ENCODE data around the gene NPAS3. TPM values are rescaled to one million over a fixed set of nuclear protein-coding genes. Genes with fewer than 3 reads are reported as not detected.

The NPAS3 gene
- total and polyA plus RNA-seq, 2 donors: 1.0 to 1.2 TPM

DNA sequence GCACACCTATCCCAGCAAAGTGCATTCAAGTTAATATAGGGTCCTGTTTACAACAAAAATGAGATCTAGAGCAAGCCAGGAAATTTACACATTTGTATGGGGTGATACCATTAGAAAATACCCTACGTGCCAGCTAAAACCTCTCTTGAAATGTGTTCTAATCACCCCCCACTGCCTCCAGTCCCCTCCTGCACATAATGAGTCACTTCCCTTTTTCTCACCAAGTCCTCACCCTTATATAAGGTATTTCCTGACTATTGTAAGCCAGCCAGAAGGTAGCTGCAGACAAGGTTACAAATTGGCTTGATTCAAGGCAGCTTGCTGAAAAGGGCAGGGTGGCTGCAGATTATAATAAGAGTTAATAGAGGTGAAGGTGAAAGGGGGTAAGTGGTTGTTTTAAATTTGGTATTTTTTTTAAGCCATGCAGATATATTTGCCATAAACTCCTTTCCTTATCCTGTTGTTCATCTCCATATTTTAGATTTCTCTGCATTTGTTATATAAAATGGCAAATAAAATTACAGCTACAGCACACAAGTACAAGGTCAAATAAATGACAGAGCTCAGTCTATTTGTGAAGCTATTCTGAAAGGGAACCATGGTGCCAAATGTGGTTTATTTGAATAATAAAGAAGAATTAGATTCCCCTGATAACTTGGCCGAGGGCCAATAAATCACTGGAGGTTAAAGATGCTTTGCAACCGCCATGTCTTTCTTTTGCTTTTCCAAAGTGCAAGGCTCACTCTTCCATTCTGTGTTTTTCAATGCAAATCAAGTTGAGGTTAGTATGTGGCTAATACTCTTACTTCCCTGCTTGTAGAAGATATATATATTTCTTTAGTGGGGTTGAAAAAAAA lies 626.3 kb downstream of the NPAS3 start:
- Histone ChIP-seq H3K27me3 (ENCODE audit: control insufficient read depth in 2 of 2, insufficient read depth in 1 of 2, low read length in 1 of 2) (no peaks in the 10 kb centered on the region), H3K27ac (ENCODE audit: low read depth in 1 of 2, low read length in 1 of 2) (no peak overlapping the region), H3K9me3 (ENCODE audit: control insufficient read depth in 2 of 2, insufficient read depth in 1 of 2, low read length in 1 of 2) (no peaks in the 10 kb centered on the region), H3K4me3 (ENCODE audit: low read length in 2 of 2) (no peak overlapping the region), H3K4me1 (ENCODE audit: control insufficient read depth in 2 of 2, insufficient read depth in 2 of 2, low read length in 2 of 2) (no peaks in the 10 kb centered on the region), H3K36me3 (ENCODE audit: control insufficient read depth in 2 of 2, insufficient read depth in 2 of 2, low read length in 1 of 2) (no peaks in the 10 kb centered on the region)
- 68% methylated on average over 3 of the region's 3 CpGs for WGBS
- no peak for DNase-seq (ENCODE audit: low read depth in 6 of 9, low spot score in 9 of 9)

DNA sequence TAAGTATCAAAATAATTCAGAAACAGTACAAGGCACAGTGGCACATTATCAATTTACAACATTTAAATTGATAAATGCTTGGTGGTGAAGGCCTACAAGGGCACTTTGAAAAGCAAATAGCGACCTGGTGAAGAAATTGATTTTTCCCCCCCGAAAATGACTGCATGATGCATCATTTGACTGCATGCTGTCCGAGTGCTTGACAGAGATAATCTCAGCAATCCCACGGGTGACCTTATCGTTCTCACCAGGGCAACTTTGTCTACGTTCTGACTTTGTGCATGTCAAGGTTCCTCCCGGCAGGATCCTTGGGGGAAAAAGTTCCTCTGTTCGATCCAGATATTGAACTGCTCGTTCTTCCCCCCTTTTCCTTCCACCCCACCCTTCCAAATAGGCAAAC lies 627.4 kb downstream of the NPAS3 start:
- H3K27ac ChIP-seq (ENCODE audit: low read depth in 1 of 2, low read length in 1 of 2): no peak overlapping the region
- no peaks in the 10 kb centered on the region for H3K4me1 ChIP-seq (ENCODE audit: control insufficient read depth in 2 of 2, insufficient read depth in 2 of 2, low read length in 2 of 2)
- WGBS: 96% methylated on average over 9 of the region's 9 CpGs
- no peaks in the 10 kb centered on the region for H3K36me3 ChIP-seq (ENCODE audit: control insufficient read depth in 2 of 2, insufficient read depth in 2 of 2, low read length in 1 of 2)
- no peak overlapping the region for H3K4me3 ChIP-seq (ENCODE audit: low read length in 2 of 2)
- DNase-seq (ENCODE audit: low read depth in 6 of 9, low spot score in 9 of 9): no peak
- H3K9me3 ChIP-seq (ENCODE audit: control insufficient read depth in 2 of 2, insufficient read depth in 1 of 2, low read length in 1 of 2): no peaks in the 10 kb centered on the region
- H3K27me3 ChIP-seq (ENCODE audit: control insufficient read depth in 2 of 2, insufficient read depth in 1 of 2, low read length in 1 of 2): no peaks in the 10 kb centered on the region

GRCh38 chr14:33567023-33567728 lies 628.5 kb downstream of the NPAS3 start:
- Histone ChIP-seq H3K4me3 (ENCODE audit: low read length in 2 of 2) (no peak overlapping the region), H3K9me3 (ENCODE audit: control insufficient read depth in 2 of 2, insufficient read depth in 1 of 2, low read length in 1 of 2) (no peaks in the 10 kb centered on the region), H3K27me3 (ENCODE audit: control insufficient read depth in 2 of 2, insufficient read depth in 1 of 2, low read length in 1 of 2) (no peaks in the 10 kb centered on the region), H3K36me3 (ENCODE audit: control insufficient read depth in 2 of 2, insufficient read depth in 2 of 2, low read length in 1 of 2) (no peaks in the 10 kb centered on the region), H3K27ac (ENCODE audit: low read depth in 1 of 2, low read length in 1 of 2) (no peak overlapping the region), H3K4me1 (ENCODE audit: control insufficient read depth in 2 of 2, insufficient read depth in 2 of 2, low read length in 2 of 2) (no peaks in the 10 kb centered on the region)
- DNase-seq (ENCODE audit: low read depth in 6 of 9, low spot score in 9 of 9): no peak
- WGBS: 92% methylated on average over 10 of the region's 10 CpGs

GRCh38 chr14:33567731-33568130 lies 629.1 kb downstream of the NPAS3 start:
- Histone ChIP-seq H3K9me3 (ENCODE audit: control insufficient read depth in 2 of 2, insufficient read depth in 1 of 2, low read length in 1 of 2) (no peaks in the 10 kb centered on the region), H3K27me3 (ENCODE audit: control insufficient read depth in 2 of 2, insufficient read depth in 1 of 2, low read length in 1 of 2) (no peaks in the 10 kb centered on the region), H3K4me3 (ENCODE audit: low read length in 2 of 2) (no peak overlapping the region), H3K27ac (ENCODE audit: low read depth in 1 of 2, low read length in 1 of 2) (no peak overlapping the region), H3K36me3 (ENCODE audit: control insufficient read depth in 2 of 2, insufficient read depth in 2 of 2, low read length in 1 of 2) (no peaks in the 10 kb centered on the region), H3K4me1 (ENCODE audit: control insufficient read depth in 2 of 2, insufficient read depth in 2 of 2, low read length in 2 of 2) (no peaks in the 10 kb centered on the region)
- no peak for DNase-seq (ENCODE audit: low read depth in 6 of 9, low spot score in 9 of 9)
- 92% methylated on average over 4 of the region's 4 CpGs for WGBS

DNA sequence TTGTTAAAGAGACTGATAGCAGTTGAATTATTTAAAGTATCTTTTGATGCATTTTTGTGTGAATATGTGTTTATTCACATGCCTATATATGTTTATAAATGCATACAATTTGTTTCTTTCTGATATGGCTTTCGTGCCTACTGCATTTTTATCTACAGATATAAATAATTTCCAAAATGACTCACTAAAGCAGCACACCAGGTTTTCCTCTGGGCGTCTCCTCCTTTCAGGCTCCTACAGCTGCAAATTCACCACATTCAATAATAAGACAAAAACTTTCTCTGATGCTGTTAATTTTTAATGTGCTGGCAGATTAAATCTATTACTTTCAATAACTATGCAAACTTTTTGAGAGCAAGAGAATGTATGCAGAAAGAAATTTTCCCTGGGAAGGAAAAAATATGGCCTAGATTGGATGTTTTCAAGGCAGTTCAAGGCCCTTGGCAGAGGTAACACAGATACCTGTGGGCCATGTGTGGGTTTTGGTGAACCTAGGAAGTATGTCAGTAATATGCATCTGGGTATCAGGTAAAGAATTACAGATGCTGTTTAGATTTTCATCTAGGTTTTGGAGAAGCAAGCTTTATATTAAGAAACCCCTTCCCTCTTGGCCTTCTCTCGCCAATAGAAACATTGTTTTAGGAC lies 630.4 kb downstream of the NPAS3 start:
- H3K4me3 ChIP-seq (ENCODE audit: low read length in 2 of 2): no peak overlapping the region
- no peaks in the 10 kb centered on the region for H3K4me1 ChIP-seq (ENCODE audit: control insufficient read depth in 2 of 2, insufficient read depth in 2 of 2, low read length in 2 of 2)
- H3K36me3 ChIP-seq (ENCODE audit: control insufficient read depth in 2 of 2, insufficient read depth in 2 of 2, low read length in 1 of 2): no peaks in the 10 kb centered on the region
- 95% methylated on average over 3 of the region's 3 CpGs for WGBS
- DNase-seq (ENCODE audit: low read depth in 6 of 9, low spot score in 9 of 9): no peak
- no peak overlapping the region for H3K27ac ChIP-seq (ENCODE audit: low read depth in 1 of 2, low read length in 1 of 2)
- H3K9me3 ChIP-seq (ENCODE audit: control insufficient read depth in 2 of 2, insufficient read depth in 1 of 2, low read length in 1 of 2): no peaks in the 10 kb centered on the region
- no peaks in the 10 kb centered on the region for H3K27me3 ChIP-seq (ENCODE audit: control insufficient read depth in 2 of 2, insufficient read depth in 1 of 2, low read length in 1 of 2)

DNA sequence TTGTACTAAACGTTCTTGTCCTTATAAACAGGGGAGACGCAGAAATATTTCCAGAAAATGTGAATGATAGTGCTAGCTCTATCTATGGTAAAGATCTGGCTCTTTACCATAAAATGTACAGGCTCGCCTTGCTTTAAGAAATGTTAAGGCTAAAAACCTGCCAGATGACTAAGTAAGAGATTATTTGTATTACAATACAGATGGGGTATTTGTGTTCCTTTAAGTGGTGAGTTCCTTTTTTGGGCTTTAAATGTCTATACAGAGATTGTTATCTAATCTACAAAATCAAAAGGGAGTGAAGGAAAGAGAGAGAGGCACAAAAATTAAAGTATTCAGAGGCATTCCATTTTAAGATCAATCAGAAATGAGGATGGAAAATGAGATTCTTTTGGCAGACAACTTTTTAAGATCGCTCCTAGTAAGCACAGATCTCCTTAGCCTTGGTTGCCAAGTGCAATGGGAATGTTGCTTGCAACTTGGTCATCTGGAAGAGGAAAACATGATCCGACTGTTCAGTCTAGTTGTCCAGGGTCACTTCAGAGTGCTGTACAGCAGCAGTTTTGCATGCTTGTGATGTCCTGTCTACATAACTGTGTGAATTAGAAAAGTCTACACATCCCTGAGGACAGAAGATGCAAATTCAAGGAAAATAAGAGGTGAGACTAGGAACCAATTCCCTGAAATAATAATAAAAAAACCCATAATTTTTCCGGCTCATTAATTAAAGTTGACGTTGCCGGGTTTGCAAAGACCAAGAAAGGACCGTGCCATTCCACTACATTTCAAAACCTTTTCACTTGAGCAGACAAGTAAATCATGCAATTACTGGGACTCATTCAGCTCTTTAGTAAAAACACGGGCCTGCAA lies 631.4 kb downstream of the NPAS3 start:
- 91% methylated on average over 10 of the region's 10 CpGs for WGBS
- H3K4me3 ChIP-seq (ENCODE audit: low read length in 2 of 2): no peak overlapping the region
- H3K9me3 ChIP-seq (ENCODE audit: control insufficient read depth in 2 of 2, insufficient read depth in 1 of 2, low read length in 1 of 2): no peaks in the 10 kb centered on the region
- no peak overlapping the region for H3K27ac ChIP-seq (ENCODE audit: low read depth in 1 of 2, low read length in 1 of 2)
- H3K27me3 ChIP-seq (ENCODE audit: control insufficient read depth in 2 of 2, insufficient read depth in 1 of 2, low read length in 1 of 2): no peaks in the 10 kb centered on the region
- no peaks in the 10 kb centered on the region for H3K36me3 ChIP-seq (ENCODE audit: control insufficient read depth in 2 of 2, insufficient read depth in 2 of 2, low read length in 1 of 2)
- no peak for DNase-seq (ENCODE audit: low read depth in 6 of 9, low spot score in 9 of 9)
- H3K4me1 ChIP-seq (ENCODE audit: control insufficient read depth in 2 of 2, insufficient read depth in 2 of 2, low read length in 2 of 2): no peaks in the 10 kb centered on the region

- Histone ChIP-seq H3K36me3 (ENCODE audit: control insufficient read depth in 2 of 2, insufficient read depth in 2 of 2, low read length in 1 of 2) (no peaks in the 10 kb centered on the region), H3K4me3 (ENCODE audit: low read length in 2 of 2) (no peak overlapping the region), H3K27me3 (ENCODE audit: control insufficient read depth in 2 of 2, insufficient read depth in 1 of 2, low read length in 1 of 2) (no peaks in the 10 kb centered on the region), H3K9me3 (ENCODE audit: control insufficient read depth in 2 of 2, insufficient read depth in 1 of 2, low read length in 1 of 2) (no peaks in the 10 kb centered on the region), H3K4me1 (ENCODE audit: control insufficient read depth in 2 of 2, insufficient read depth in 2 of 2, low read length in 2 of 2) (no peaks in the 10 kb centered on the region), H3K27ac (ENCODE audit: low read depth in 1 of 2, low read length in 1 of 2) (no peak overlapping the region)
- DNase-seq (ENCODE audit: low read depth in 6 of 9, low spot score in 9 of 9): no peak
- 82% methylated on average over 5 of the region's 5 CpGs for WGBS
Measured at GRCh38 chr14:33570694-33571310, 632.1 kb downstream of the NPAS3 start.

GRCh38 chr14:33573301-33573880 lies 634.7 kb downstream of the NPAS3 start:
- H3K4me3 ChIP-seq (ENCODE audit: low read length in 2 of 2): no peak overlapping the region
- H3K9me3 ChIP-seq (ENCODE audit: control insufficient read depth in 2 of 2, insufficient read depth in 1 of 2, low read length in 1 of 2): no peaks in the 10 kb centered on the region
- no peak for DNase-seq (ENCODE audit: low read depth in 6 of 9, low spot score in 9 of 9)
- H3K27me3 ChIP-seq (ENCODE audit: control insufficient read depth in 2 of 2, insufficient read depth in 1 of 2, low read length in 1 of 2): no peaks in the 10 kb centered on the region
- no peak overlapping the region for H3K27ac ChIP-seq (ENCODE audit: low read depth in 1 of 2, low read length in 1 of 2)
- H3K4me1 ChIP-seq (ENCODE audit: control insufficient read depth in 2 of 2, insufficient read depth in 2 of 2, low read length in 2 of 2): no peaks in the 10 kb centered on the region
- 94% methylated on average over 3 of the region's 3 CpGs for WGBS
- no peaks in the 10 kb centered on the region for H3K36me3 ChIP-seq (ENCODE audit: control insufficient read depth in 2 of 2, insufficient read depth in 2 of 2, low read length in 1 of 2)

Measured in thymus (tissue), 11 donors.